Measurements from ENCODE around the gene RIMOC1.

- TF ChIP-seq CTCF (optimal IDR thresholded peaks at IDR 0.05 in 1 of 3, IDR thresholded peaks at IDR 0.05 in 1 of 3, conservative IDR thresholded peaks at IDR 0.05 in 1 of 3; ENCODE audit: extremely low read depth in 1 of 3, insufficient read depth in 2 of 3, low read length in 3 of 3) (no peak), EZH2 (IDR thresholded peaks at IDR 0.05; ENCODE audit: low read length) (no peak)
Observed at GRCh38 chr5:41876678-41877077, 27.5 kb upstream of the RIMOC1 start.

All from keratinocyte (primary cell).